CD4-positive, alpha-beta T cell (primary cell): ENCODE results near the gene IL15RA. TPM values are rescaled to one million over a fixed set of nuclear protein-coding genes. Genes with fewer than 3 reads are reported as not detected.
"Not testable (repeated sequence)": the region's sequence is repeated elsewhere in the genome, so short reads cannot be mapped to it uniquely, and the experiment has no call there.

Experiments used
- ATAC-seq: fragments of 200-7000 bp; cut with Tn5 transposase; one replicate; pipeline ENCODE4 v1.10.0; 2022; ENCODE audit warnings: mild to moderate bottlenecking; ENCODE audit not compliant: poor library complexity
- CTCF ChIA-PET: fragments of 350-600 bp; sonication (Branson Sonifier 250); formaldehyde crosslinking; loops from one replicate; lab custom pipeline; 2021; ENCODE audit warnings: antibody characterized with exemption, inconsistent platforms; lab: Charles Lee
- POLR2A ChIA-PET: fragments of 350-600 bp; sonication (Branson Sonifier 250); formaldehyde crosslinking; loops from one replicate; lab custom pipeline; 2021; ENCODE audit warnings: antibody characterized with exemption, inconsistent platforms; lab: Charles Lee
- DNase-seq, 14 experiments: peaks; one replicate each; pipeline ENCODE4 v3.0.0-alpha.2; 2013 to 2020; ENCODE audit warnings: mixed read lengths in 2 of 14
- H3K27ac ChIP-seq, 2 donors: one replicate each; pipeline versions ENCODE4 v1.5.1 to v1.7.0; 2013; ENCODE audit warnings: low read length in 2 of 2, low read depth in 1 of 2, mild to moderate bottlenecking in 1 of 2
- H3K27me3 ChIP-seq, 2 experiments: 1 replicate in 1 of 2; 2 replicates in 1 of 2; pipeline versions ENCODE4 v1.6.1 to v1.7.0; 2013; ENCODE audit warnings: low read length in 2 of 2, control low read depth in 1 of 2, mild to moderate bottlenecking in 1 of 2, moderate library complexity in 1 of 2; ENCODE audit not compliant: insufficient read depth in 2 of 2, control insufficient read depth in 1 of 2
- H3K36me3 ChIP-seq: one replicate; pipeline ENCODE4 v1.6.1; 2013; ENCODE audit warnings: low read length, control low read depth; ENCODE audit not compliant: insufficient read depth
- H3K4me1 ChIP-seq: one replicate; pipeline ENCODE4 v1.6.1; 2013; ENCODE audit warnings: low read length, control low read depth; ENCODE audit not compliant: insufficient read depth
- H3K4me3 ChIP-seq: one replicate; pipeline ENCODE4 v1.5.1; 2013; ENCODE audit warnings: mild to moderate bottlenecking, low read length, moderate library complexity
- H3K9me3 ChIP-seq, 2 experiments: 1 replicate in 1 of 2; 2 replicates in 1 of 2; pipeline versions ENCODE4 v1.6.1 to v1.7.0; 2013; ENCODE audit warnings: low read length in 2 of 2, mild to moderate bottlenecking in 2 of 2, control low read depth in 1 of 2, moderate library complexity in 1 of 2; ENCODE audit not compliant: control insufficient read depth in 1 of 2, insufficient read depth in 1 of 2
- H3K27ac Mint-ChIP-seq: one replicate; pipeline ENCODE4 v1.8.0; 2020; ENCODE audit warnings: mixed read lengths
- H3K27me3 Mint-ChIP-seq: one replicate; pipeline ENCODE4 v1.8.0; 2021; ENCODE audit warnings: mixed read lengths
- H3K36me3 Mint-ChIP-seq: one replicate; pipeline ENCODE4 v1.8.0; 2021; ENCODE audit warnings: low read depth, mixed read lengths
- H3K4me1 Mint-ChIP-seq: one replicate; pipeline ENCODE4 v1.8.0; 2021; ENCODE audit warnings: low read depth, mixed read lengths
- H3K4me3 Mint-ChIP-seq: one replicate; pipeline ENCODE4 v1.8.0; 2020; ENCODE audit warnings: mild to moderate bottlenecking, mixed read lengths
- H3K9me3 Mint-ChIP-seq: one replicate; pipeline ENCODE4 v1.8.0; 2020; ENCODE audit warnings: mixed read lengths
- CTCF ChIP-seq: fragments of 200-600 bp; IDR thresholded peaks from one replicate; pipeline ENCODE4 v1.8.0; 2022; ENCODE audit warnings: antibody characterized with exemption, mild to moderate bottlenecking
- intact Hi-C, 2 experiments: fragments of 100-400 bp; cut with DNase I in 1 of 2; cut with micrococcal nuclease in 1 of 2; formaldehyde crosslinking; loops; one replicate each; pipeline versions ENCODE4 v1.15.1 to v1.9.0; 2023 to 2025; cut with DNase I, micrococcal nuclease
- total RNA-seq, 174 experiments: library from RNA in 2 of 174; stranded (reverse) in 2 of 174; gene quantifications; one replicate each; pipeline ENCODE4 v1.2.3 and lab custom pipeline; 2021 to 2026

Gene IL15RA
- total RNA-seq, 2 experiments from 2014 or later, result 4.4 TPM

GRCh38 chr10:5910323-5911100 is 66.8 kb downstream of the IL15RA start:
- no peak overlapping the region for H3K4me3 Mint-ChIP-seq
- no peak for TF ChIP-seq CTCF
- no peaks in the 10 kb centered on the region for H3K9me3 Mint-ChIP-seq
- Histone ChIP-seq H3K9me3 (no peaks in the 10 kb centered on the region), H3K4me1 (peaks cover 4% of the 10 kb centered on the region), H3K36me3 (peaks cover 78% of the 10 kb centered on the region), H3K27me3 (no peaks in the 10 kb centered on the region), H3K27ac (no peak overlapping the region), H3K4me3 (no peak overlapping the region)
- H3K27ac Mint-ChIP-seq, result no peak overlapping the region
- intact Hi-C loops, result no loop called here
- no peak for ATAC-seq
- CTCF ChIA-PET, result no interaction called here
- DNase-seq, result no peak
- peaks cover 19% of the 10 kb centered on the region for H3K4me1 Mint-ChIP-seq
- POLR2A ChIA-PET, result interaction anchor here (1.3 kb wide), 1 partner anchor 18 kb away, joined by 3 read pairs; no protein-coding TSS in a partner anchor
- H3K27me3 Mint-ChIP-seq, result no peaks in the 10 kb centered on the region
- peaks cover 93% of the 10 kb centered on the region for H3K36me3 Mint-ChIP-seq

GRCh38 chr10:5908676-5909075 is 68.7 kb downstream of the IL15RA start:
- POLR2A ChIA-PET, H3K27ac Mint-ChIP-seq, CTCF ChIA-PET, H3K4me1 ChIP-seq, H3K9me3 ChIP-seq, H3K27me3 Mint-ChIP-seq, H3K4me3 ChIP-seq, H3K27me3 ChIP-seq, ATAC-seq, intact Hi-C loops, H3K4me3 Mint-ChIP-seq, H3K9me3 Mint-ChIP-seq, H3K27ac ChIP-seq, DNase-seq: not testable (repeated sequence)
- H3K36me3 Mint-ChIP-seq, result peaks cover 84% of the 10 kb centered on the region
- peaks cover 60% of the 10 kb centered on the region for H3K36me3 ChIP-seq
- peaks cover 28% of the 10 kb centered on the region for H3K4me1 Mint-ChIP-seq

- Histone ChIP-seq H3K27me3 (no peaks in the 10 kb centered on the region), H3K36me3 (peaks cover 44% of the 10 kb centered on the region), H3K4me1 (peaks cover 4% of the 10 kb centered on the region), H3K27ac (no peak overlapping the region), H3K9me3 (no peaks in the 10 kb centered on the region), H3K4me3 (no peak overlapping the region)
- Mint-ChIP-seq H3K27me3 (no peaks in the 10 kb centered on the region), H3K4me1 (peaks cover 30% of the 10 kb centered on the region), H3K4me3 (no peak overlapping the region), H3K27ac (no peak overlapping the region), H3K36me3 (peaks cover 75% of the 10 kb centered on the region), H3K9me3 (no peaks in the 10 kb centered on the region)
- ChIA-PET CTCF (interaction anchor here (0.9 kb wide), 1 partner anchor 13 kb away, joined by 3 read pairs; no protein-coding TSS in a partner anchor), POLR2A (no interaction called here)
- no peak for DNase-seq
- TF ChIP-seq CTCF, result no peak
- no peak for ATAC-seq
- intact Hi-C loops, result no loop called here
These were observed 70.7 kb downstream of the IL15RA start for GRCh38 chr10:5906651-5907050.
